AG09319 (cell line): ENCODE measurements around the gene TRIML1.

Source experiments
- DNase-seq: peaks from one replicate; pipeline ENCODE4 v3.0.0-alpha.2; 2010; ENCODE audit warnings: low read depth; ENCODE audit errors: extremely low read depth
- CTCF ChIP-seq: IDR thresholded peaks from 2 replicates; pipeline ENCODE4 v1.5.1; 2011; ENCODE audit warnings: low read depth, mild to moderate bottlenecking, inconsistent platforms, low read length, moderate library complexity

The TRIML1 gene

GRCh38 chr4:188139141-188139540, at the start of gene TRIML1:
Gene TRIML1, plus strand, starts transcription at chr4:188139441. Its CDS starts 118 bp downstream, at chr4:188139559.
- DNase-seq, result no peak
- TF ChIP-seq CTCF, result no peak

GRCh38 chr4:188092824-188093223, 46.4 kb upstream of the TRIML1 start:
- TF ChIP-seq CTCF, result no peak
- DNase-seq, result no peak

GRCh38 chr4:188106454-188106853, 32.8 kb upstream of the TRIML1 start:
- TF ChIP-seq CTCF, result no peak
- DNase-seq, result no peak

GRCh38 chr4:188107931-188108843, 31.1 kb upstream of the TRIML1 start:
- TF ChIP-seq CTCF, result no peak
- DNase-seq, result no peak

- TF ChIP-seq CTCF, result no peak
- no peak for DNase-seq
Measured at GRCh38 chr4:188109157-188109755, 30.0 kb upstream of the TRIML1 start, which contains the start of gene TRIML2. Gene TRIML2, minus strand, starts transcription at chr4:188109603. Its CDS starts 4,235 bp downstream, at chr4:188105368.

GRCh38 chr4:188110036-188110435, 29.2 kb upstream of the TRIML1 start:
- DNase-seq, result no peak
- no peak for TF ChIP-seq CTCF
